ENCODE results near the gene QSOX2.
A peak's percentile ranks its signal among the peaks of the same experiment; 100 is the strongest.

QSOX2 gene

DNA sequence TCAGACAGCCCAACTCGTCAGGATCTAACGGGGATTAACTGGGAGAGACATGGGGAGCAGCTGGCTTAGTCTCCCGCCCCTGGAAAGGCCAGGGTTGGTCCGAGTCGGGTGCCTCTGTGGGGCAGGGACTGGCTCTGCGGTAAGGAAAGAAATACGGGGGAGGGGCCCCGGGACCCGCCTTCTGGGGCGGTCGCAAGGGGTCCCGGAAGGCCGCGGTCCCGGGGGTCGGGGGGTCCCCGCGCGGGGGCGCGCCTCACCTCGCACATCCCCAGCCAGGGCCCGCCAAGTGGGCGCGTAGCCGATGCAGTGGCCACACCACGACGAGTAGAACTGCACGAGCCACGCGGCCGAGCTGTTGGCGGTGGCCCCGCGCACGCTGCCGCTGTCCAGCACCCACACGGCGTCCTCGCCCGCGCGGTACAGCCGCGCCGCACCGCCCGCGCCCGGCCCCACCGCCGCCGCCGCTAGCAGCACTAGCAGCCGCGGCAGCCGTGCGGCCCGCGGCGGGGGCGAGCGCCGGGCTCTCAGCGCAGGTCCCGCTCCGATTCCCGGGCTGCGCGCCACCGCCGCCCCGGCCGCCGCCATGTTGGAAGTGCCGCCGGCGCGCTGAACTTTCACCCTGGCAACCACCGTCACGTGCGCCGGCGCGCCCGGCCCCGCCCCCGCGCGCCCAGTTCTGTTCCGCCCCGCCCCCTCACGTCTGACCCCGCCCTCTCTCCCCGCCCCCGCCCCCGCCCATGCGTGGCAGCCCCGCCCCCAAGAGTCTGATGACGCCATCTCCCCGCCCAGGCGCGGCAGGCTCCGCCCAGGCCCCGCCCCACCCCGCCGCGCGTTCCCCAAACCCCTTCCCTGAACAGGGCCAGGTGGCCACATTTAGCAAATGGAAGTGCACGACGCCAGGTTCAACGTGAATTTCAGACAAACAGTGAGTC lies at the start of gene QSOX2:
TSS of gene QSOX2 (minus strand) at position 594 of the 932 bp plus-strand sequence. CDS start at position 585, 9 bp downstream.
- peak; percentile 70 for DNase-seq (ENCODE audit: low read depth, low spot score)
- in situ Hi-C loops (cut with HindIII; ENCODE audit: low sequenced_read_pairs) = no loop called here
- peak within 1 kb of the TSS; percentile 62 for H3K4me3 ChIP-seq (ENCODE audit: low read depth, low read length)

GRCh38 chr9:136295055-136295454 lies 49.4 kb upstream of the QSOX2 start:
- no peak for TF ChIP-seq CTCF (IDR thresholded peaks at IDR 0.05; ENCODE audit: low read depth, low read length)
- no peak overlapping the region for H3K4me3 ChIP-seq (ENCODE audit: low read depth, low read length)
- in situ Hi-C loops (cut with HindIII; ENCODE audit: low sequenced_read_pairs) = no loop called here
- no peak for DNase-seq (ENCODE audit: low read depth, low spot score)

More for the DNA sequence above, at the start of gene QSOX2:
- TF ChIP-seq CTCF (IDR thresholded peaks at IDR 0.05; ENCODE audit: low read depth, low read length) = no peak

DNA sequence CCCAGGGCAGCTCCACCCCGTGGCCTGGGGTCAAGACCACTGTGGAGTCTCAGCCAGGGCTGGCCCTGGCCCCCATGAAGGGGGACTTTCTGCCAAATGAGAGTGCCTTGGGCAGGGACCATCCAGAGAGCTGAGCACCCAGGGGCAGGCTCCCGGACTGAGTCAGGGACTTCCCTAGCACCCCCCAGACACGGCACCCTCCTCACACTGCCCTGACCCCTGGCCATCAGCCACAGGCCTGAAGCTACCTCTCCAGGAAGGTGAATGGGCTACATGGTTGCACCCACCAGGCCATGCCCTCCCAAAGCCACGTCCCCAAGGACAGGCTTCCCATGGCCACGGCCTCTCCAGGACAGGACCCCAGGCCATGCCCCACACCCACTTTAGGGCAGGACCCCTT lies 48.8 kb upstream of the QSOX2 start:
- TF ChIP-seq CTCF (IDR thresholded peaks at IDR 0.05; ENCODE audit: low read depth, low read length) = no peak
- H3K4me3 ChIP-seq (ENCODE audit: low read depth, low read length) = no peak overlapping the region
- in situ Hi-C loops (cut with HindIII; ENCODE audit: low sequenced_read_pairs) = no loop called here
- DNase-seq (ENCODE audit: low read depth, low spot score) = no peak

GRCh38 chr9:136293476-136294077 lies 48.0 kb upstream of the QSOX2 start:
- no peak for DNase-seq (ENCODE audit: low read depth, low spot score)
- in situ Hi-C loops (cut with HindIII; ENCODE audit: low sequenced_read_pairs) = no loop called here
- no peak for TF ChIP-seq CTCF (IDR thresholded peaks at IDR 0.05; ENCODE audit: low read depth, low read length)
- no peak overlapping the region for H3K4me3 ChIP-seq (ENCODE audit: low read depth, low read length)

DNA sequence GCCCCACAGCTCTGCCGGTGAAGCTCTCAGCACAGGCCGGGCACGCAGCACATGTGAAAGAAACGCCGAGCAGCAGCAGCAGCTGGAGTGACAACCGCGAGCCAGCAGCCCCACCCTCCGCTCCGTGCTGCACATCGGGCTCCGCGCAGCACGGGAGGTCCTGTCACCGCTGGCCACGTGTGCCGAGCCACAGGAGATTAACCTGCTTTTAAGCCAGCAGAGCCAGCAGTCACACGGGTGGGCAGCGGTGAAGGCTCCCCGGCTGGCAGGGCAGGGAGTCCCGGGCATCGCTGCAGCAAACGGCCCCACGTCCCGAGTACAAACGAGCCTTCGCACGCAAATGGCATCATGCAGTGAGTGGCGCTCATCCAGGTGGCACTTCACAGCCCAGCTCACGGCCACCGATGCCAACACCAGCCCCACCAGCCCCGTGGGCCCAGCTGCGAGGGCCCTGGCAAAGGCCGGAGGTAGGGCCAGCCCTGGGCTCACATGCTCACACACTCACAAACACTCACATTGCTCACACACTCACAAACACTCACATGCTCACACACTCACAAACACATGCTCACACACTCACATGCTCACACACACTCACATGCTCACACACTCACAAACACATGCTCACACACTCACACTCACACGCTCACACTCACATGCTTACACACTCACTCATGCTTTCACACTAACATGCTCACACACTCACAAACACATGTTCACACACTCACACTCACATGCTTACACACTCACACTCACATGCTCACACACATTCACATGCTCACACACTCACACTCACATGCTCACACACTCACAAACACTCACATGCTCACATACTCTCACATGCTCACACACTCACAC lies 47.2 kb upstream of the QSOX2 start:
- no peak for DNase-seq (ENCODE audit: low read depth, low spot score)
- TF ChIP-seq CTCF (IDR thresholded peaks at IDR 0.05; ENCODE audit: low read depth, low read length) = no peak
- in situ Hi-C loops (cut with HindIII; ENCODE audit: low sequenced_read_pairs) = no loop called here
- no peak overlapping the region for H3K4me3 ChIP-seq (ENCODE audit: low read depth, low read length)

DNA sequence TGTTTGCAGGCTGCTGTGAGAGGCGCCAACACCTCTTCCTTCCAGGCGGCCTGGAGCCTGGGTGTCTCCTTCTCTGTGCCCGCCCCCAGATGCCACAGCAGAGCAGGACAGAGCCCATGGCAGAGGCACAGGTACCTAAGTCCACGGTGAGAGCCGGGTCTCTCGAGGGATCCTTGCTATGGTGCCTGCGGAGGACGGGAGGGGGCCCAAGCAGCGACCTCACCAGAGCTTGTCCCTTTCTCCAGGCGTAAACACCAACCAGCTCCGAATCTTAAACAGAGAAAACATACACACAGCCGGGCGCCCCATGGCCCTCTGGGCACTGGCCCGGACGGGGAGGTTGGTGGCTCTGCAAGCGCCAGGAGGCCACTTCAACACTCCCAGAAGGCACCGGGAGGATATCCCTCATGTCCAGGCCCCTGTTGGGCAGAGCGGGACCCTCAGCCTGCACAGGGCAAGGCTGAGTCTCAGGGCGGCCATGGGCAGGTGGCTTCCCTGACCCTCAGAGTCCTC lies 46.5 kb upstream of the QSOX2 start:
- DNase-seq (ENCODE audit: low read depth, low spot score) = no peak
- no peak overlapping the region for H3K4me3 ChIP-seq (ENCODE audit: low read depth, low read length)
- in situ Hi-C loops (cut with HindIII; ENCODE audit: low sequenced_read_pairs) = no loop called here
- no peak for TF ChIP-seq CTCF (IDR thresholded peaks at IDR 0.05; ENCODE audit: low read depth, low read length)
